Measurements from ENCODE around the gene TDP2.

DNA sequence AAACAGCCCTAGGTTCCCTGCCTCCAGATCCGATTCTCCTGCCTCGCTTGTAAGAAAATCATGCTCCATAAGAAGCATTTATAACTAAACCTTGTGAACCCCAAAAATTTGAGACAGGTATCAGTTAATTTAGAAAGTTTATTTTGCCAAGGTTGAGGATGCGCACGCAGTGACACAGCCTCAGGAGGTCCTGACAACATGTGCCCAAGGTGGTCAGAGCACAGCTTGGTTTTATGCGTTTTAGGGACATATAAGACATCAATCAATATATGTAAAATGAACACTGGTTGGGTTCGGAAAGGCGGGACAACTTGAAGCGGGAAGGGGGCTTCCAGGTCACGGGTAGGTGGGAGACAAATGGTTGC is 2.3 kb upstream of the TDP2 start:
- TF ChIP-seq, protein P1, sequence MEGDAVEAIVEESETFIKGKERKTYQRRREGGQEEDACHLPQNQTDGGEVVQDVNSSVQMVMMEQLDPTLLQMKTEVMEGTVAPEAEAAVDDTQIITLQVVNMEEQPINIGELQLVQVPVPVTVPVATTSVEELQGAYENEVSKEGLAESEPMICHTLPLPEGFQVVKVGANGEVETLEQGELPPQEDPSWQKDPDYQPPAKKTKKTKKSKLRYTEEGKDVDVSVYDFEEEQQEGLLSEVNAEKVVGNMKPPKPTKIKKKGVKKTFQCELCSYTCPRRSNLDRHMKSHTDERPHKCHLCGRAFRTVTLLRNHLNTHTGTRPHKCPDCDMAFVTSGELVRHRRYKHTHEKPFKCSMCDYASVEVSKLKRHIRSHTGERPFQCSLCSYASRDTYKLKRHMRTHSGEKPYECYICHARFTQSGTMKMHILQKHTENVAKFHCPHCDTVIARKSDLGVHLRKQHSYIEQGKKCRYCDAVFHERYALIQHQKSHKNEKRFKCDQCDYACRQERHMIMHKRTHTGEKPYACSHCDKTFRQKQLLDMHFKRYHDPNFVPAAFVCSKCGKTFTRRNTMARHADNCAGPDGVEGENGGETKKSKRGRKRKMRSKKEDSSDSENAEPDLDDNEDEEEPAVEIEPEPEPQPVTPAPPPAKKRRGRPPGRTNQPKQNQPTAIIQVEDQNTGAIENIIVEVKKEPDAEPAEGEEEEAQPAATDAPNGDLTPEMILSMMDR (conservative IDR thresholded peaks at IDR 0.05; ENCODE audit: low read length) = no peak
- TF ChIP-seq EZH2phosphoT487 (IDR thresholded peaks at IDR 0.05; ENCODE audit: borderline replicate concordance) = no peak
